ENCODE results near the gene MYH6.

The MYH6 gene

GRCh38 chr14:23411563-23412525 lies 3.8 kb upstream of the MYH6 start:
- no peak overlapping the region for H3K4me3 ChIP-seq (ENCODE audit: low read length)
- TF ChIP-seq CTCF (conservative IDR thresholded peaks at IDR 0.05; ENCODE audit: low read length) = no peak
- DNase-seq (ENCODE audit: low read depth) = no peak

GRCh38 chr14:23409966-23410635 lies 2.0 kb upstream of the MYH6 start:
- H3K4me3 ChIP-seq (ENCODE audit: low read length) = no peak overlapping the region

GRCh38 chr14:23409475-23409874 lies 1.4 kb upstream of the MYH6 start:
- H3K4me3 ChIP-seq (ENCODE audit: low read length) = no peak overlapping the region
- DNase-seq (ENCODE audit: low read depth) = no peak
- no peak for TF ChIP-seq CTCF (conservative IDR thresholded peaks at IDR 0.05; ENCODE audit: low read length)

More at GRCh38 chr14:23409966-23410635, 2.0 kb upstream of the MYH6 start:
- no peak for DNase-seq (ENCODE audit: low read depth)
- no peak for TF ChIP-seq CTCF (conservative IDR thresholded peaks at IDR 0.05; ENCODE audit: low read length)

GRCh38 chr14:23408307-23408630 lies 196 bp upstream of the MYH6 start:
- H3K4me3 ChIP-seq (ENCODE audit: low read length) = no peak overlapping the region
- no peak for DNase-seq (ENCODE audit: low read depth)
- no peak for TF ChIP-seq CTCF (conservative IDR thresholded peaks at IDR 0.05; ENCODE audit: low read length)

GRCh38 chr14:23406725-23407355 lies 1.2 kb downstream of the MYH6 start:
- no peak for DNase-seq (ENCODE audit: low read depth)
- no peak for TF ChIP-seq CTCF (conservative IDR thresholded peaks at IDR 0.05; ENCODE audit: low read length)
- no peak overlapping the region for H3K4me3 ChIP-seq (ENCODE audit: low read length)

DNA sequence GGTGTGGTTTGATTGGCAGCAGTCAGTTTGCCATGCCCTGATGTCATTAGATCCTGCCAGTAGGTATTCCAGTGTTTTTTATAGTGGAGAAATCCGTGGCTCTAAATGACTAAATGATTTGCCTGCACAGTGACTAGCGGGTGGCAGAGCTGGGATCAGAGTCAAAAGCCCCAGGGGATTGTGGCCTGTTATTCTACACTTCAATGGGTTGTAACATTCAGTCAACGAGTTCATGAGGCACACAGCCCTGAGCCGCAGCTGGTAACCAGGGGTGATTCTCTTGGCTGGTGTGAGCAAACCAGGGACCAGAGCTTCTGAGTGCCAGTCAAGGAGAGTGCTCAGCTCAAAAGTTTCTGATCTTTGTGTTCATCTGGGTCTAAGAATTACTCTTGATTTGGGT lies 1.8 kb downstream of the MYH6 start:
- no peak for DNase-seq (ENCODE audit: low read depth)
- no peak overlapping the region for H3K4me3 ChIP-seq (ENCODE audit: low read length)
- no peak for TF ChIP-seq CTCF (conservative IDR thresholded peaks at IDR 0.05; ENCODE audit: low read length)

Data from AG10803 (cell line).